ENCODE data around the gene LRRTM4. TPM values are rescaled to one million over a fixed set of nuclear protein-coding genes. Genes with fewer than 3 reads are reported as not detected.

LRRTM4 gene
- total RNA-seq, 1 experiment from 2014 or later = 9.4 TPM

DNA sequence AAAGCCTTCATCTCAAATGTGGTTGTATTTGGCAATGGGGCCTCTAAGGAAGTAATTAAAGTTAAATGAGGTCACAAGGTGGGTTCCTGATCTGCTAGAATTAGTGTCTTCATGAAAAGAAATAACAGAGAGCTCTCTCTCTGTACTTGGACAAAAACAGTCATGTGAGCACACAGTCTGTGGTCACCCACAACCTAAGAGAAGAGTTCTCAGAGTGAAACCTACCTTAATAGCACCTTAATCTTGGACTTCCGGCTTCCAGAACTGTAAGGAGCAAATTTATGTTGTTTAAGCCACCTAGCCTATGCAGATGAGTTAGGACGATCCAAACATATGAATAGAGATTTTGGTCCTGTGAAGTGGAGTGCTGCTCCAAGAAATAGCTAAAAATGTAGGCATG is 758.9 kb downstream of the LRRTM4 start:
- Mint-ChIP-seq H3K27ac (no peak overlapping the region), H3K9me3 (no peaks in the 10 kb centered on the region), H3K27me3 (ENCODE audit: low read depth) (no peaks in the 10 kb centered on the region), H3K4me3 (no peak overlapping the region), H3K36me3 (no peaks in the 10 kb centered on the region), H3K4me1 (peaks cover 26% of the 10 kb centered on the region)
- POLR2A ChIA-PET = no interaction called here
- no peak for TF ChIP-seq CBFB (CRISPR knock-in tag; IDR thresholded peaks at IDR 0.05; ENCODE audit: low read depth)
- no peak for TF ChIP-seq JAZF1 (CRISPR knock-in tag; IDR thresholded peaks at IDR 0.05)
- TF ChIP-seq NR3C1 (CRISPR knock-in tag; conservative IDR thresholded peaks at IDR 0.05; ENCODE audit: low read depth) = no peak
- TF ChIP-seq HMGA2 (CRISPR knock-in tag; IDR thresholded peaks at IDR 0.05) = no peak
- TF ChIP-seq ZNF317 (CRISPR knock-in tag; IDR thresholded peaks at IDR 0.05; ENCODE audit: borderline replicate concordance, low read depth) = no peak
- TF ChIP-seq RELA (CRISPR knock-in tag; IDR thresholded peaks at IDR 0.05; ENCODE audit: borderline replicate concordance) = no peak
- TF ChIP-seq, protein P1, sequence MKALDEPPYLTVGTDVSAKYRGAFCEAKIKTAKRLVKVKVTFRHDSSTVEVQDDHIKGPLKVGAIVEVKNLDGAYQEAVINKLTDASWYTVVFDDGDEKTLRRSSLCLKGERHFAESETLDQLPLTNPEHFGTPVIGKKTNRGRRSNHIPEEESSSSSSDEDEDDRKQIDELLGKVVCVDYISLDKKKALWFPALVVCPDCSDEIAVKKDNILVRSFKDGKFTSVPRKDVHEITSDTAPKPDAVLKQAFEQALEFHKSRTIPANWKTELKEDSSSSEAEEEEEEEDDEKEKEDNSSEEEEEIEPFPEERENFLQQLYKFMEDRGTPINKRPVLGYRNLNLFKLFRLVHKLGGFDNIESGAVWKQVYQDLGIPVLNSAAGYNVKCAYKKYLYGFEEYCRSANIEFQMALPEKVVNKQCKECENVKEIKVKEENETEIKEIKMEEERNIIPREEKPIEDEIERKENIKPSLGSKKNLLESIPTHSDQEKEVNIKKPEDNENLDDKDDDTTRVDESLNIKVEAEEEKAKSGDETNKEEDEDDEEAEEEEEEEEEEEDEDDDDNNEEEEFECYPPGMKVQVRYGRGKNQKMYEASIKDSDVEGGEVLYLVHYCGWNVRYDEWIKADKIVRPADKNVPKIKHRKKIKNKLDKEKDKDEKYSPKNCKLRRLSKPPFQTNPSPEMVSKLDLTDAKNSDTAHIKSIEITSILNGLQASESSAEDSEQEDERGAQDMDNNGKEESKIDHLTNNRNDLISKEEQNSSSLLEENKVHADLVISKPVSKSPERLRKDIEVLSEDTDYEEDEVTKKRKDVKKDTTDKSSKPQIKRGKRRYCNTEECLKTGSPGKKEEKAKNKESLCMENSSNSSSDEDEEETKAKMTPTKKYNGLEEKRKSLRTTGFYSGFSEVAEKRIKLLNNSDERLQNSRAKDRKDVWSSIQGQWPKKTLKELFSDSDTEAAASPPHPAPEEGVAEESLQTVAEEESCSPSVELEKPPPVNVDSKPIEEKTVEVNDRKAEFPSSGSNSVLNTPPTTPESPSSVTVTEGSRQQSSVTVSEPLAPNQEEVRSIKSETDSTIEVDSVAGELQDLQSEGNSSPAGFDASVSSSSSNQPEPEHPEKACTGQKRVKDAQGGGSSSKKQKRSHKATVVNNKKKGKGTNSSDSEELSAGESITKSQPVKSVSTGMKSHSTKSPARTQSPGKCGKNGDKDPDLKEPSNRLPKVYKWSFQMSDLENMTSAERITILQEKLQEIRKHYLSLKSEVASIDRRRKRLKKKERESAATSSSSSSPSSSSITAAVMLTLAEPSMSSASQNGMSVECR (CRISPR knock-in tag; IDR thresholded peaks at IDR 0.05; ENCODE audit: borderline replicate concordance) = no peak
- TF ChIP-seq, protein P2, sequence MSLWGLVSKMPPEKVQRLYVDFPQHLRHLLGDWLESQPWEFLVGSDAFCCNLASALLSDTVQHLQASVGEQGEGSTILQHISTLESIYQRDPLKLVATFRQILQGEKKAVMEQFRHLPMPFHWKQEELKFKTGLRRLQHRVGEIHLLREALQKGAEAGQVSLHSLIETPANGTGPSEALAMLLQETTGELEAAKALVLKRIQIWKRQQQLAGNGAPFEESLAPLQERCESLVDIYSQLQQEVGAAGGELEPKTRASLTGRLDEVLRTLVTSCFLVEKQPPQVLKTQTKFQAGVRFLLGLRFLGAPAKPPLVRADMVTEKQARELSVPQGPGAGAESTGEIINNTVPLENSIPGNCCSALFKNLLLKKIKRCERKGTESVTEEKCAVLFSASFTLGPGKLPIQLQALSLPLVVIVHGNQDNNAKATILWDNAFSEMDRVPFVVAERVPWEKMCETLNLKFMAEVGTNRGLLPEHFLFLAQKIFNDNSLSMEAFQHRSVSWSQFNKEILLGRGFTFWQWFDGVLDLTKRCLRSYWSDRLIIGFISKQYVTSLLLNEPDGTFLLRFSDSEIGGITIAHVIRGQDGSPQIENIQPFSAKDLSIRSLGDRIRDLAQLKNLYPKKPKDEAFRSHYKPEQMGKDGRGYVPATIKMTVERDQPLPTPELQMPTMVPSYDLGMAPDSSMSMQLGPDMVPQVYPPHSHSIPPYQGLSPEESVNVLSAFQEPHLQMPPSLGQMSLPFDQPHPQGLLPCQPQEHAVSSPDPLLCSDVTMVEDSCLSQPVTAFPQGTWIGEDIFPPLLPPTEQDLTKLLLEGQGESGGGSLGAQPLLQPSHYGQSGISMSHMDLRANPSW (CRISPR knock-in tag; conservative IDR thresholded peaks at IDR 0.05; ENCODE audit: low read depth) = no peak
- CTCF ChIA-PET = no interaction called here
- ATAC-seq (no peak), DNase-seq (ENCODE audit: low spot score) (no peak)

DNA sequence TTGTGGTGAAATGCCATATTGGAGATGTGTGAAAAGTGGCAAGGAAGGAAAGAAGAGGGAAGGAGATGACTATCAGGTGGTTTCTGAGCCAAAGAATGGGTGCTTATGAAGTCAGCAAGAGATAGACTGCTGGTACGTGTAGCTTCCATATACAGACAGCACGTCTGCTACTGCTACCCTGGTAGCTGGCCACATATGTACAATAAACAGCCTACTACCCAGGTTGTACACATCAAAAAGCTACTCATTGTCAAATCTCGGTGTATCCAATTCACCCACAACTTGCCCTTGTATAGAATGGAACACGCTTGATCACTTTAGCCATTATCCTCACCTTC is 761.8 kb downstream of the LRRTM4 start:
- POLR2A ChIA-PET = no interaction called here
- no peak overlapping the region for H3K4me3 Mint-ChIP-seq
- H3K27ac Mint-ChIP-seq = no peak overlapping the region
- H3K4me1 Mint-ChIP-seq = peaks cover 38% of the 10 kb centered on the region
- TF ChIP-seq, protein P3, sequence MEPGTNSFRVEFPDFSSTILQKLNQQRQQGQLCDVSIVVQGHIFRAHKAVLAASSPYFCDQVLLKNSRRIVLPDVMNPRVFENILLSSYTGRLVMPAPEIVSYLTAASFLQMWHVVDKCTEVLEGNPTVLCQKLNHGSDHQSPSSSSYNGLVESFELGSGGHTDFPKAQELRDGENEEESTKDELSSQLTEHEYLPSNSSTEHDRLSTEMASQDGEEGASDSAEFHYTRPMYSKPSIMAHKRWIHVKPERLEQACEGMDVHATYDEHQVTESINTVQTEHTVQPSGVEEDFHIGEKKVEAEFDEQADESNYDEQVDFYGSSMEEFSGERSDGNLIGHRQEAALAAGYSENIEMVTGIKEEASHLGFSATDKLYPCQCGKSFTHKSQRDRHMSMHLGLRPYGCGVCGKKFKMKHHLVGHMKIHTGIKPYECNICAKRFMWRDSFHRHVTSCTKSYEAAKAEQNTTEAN (CRISPR knock-in tag; IDR thresholded peaks at IDR 0.05) = no peak
- TF ChIP-seq JUN (CRISPR knock-in tag; IDR thresholded peaks at IDR 0.05) = no peak
- no peak for TF ChIP-seq OVOL2 (CRISPR knock-in tag; IDR thresholded peaks at IDR 0.05; ENCODE audit: borderline replicate concordance)
- TF ChIP-seq ZNF423 (CRISPR knock-in tag; IDR thresholded peaks at IDR 0.05) = no peak
- TF ChIP-seq CREB1 (CRISPR knock-in tag; IDR thresholded peaks at IDR 0.05) = no peak
- TF ChIP-seq, protein P4, sequence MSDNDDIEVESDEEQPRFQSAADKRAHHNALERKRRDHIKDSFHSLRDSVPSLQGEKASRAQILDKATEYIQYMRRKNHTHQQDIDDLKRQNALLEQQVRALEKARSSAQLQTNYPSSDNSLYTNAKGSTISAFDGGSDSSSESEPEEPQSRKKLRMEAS (CRISPR knock-in tag; IDR thresholded peaks at IDR 0.05) = no peak
- TF ChIP-seq NR3C1 (CRISPR knock-in tag; conservative IDR thresholded peaks at IDR 0.05; ENCODE audit: low read depth) = no peak
- TF ChIP-seq GTF2I (CRISPR knock-in tag; conservative IDR thresholded peaks at IDR 0.05) = no peak
- TF ChIP-seq, protein P5, sequence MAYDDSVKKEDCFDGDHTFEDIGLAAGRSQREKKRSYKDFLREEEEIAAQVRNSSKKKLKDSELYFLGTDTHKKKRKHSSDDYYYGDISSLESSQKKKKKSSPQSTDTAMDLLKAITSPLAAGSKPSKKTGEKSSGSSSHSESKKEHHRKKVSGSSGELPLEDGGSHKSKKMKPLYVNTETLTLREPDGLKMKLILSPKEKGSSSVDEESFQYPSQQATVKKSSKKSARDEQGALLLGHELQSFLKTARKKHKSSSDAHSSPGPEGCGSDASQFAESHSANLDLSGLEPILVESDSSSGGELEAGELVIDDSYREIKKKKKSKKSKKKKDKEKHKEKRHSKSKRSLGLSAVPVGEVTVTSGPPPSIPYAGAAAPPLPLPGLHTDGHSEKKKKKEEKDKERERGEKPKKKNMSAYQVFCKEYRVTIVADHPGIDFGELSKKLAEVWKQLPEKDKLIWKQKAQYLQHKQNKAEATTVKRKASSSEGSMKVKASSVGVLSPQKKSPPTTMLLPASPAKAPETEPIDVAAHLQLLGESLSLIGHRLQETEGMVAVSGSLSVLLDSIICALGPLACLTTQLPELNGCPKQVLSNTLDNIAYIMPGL (CRISPR knock-in tag; IDR thresholded peaks at IDR 0.05) = no peak
- TF ChIP-seq IRF2 (CRISPR knock-in tag; IDR thresholded peaks at IDR 0.05; ENCODE audit: borderline replicate concordance, low read depth) = no peak
- TF ChIP-seq, protein P1 (CRISPR knock-in tag; IDR thresholded peaks at IDR 0.05; ENCODE audit: borderline replicate concordance) = no peak
- TF ChIP-seq ZNF232 (CRISPR knock-in tag; IDR thresholded peaks at IDR 0.05) = no peak
- CTCF ChIA-PET = no interaction called here
- no peaks in the 10 kb centered on the region for H3K9me3 Mint-ChIP-seq
- H3K36me3 Mint-ChIP-seq = no peaks in the 10 kb centered on the region
- DNase-seq (ENCODE audit: low spot score) (no peak), ATAC-seq (no peak)
- no peaks in the 10 kb centered on the region for H3K27me3 Mint-ChIP-seq (ENCODE audit: low read depth)

Measured in WTC11 (cell line).